Measurements from ENCODE around the gene RNF123.
"Not testable (repeated sequence)": the region's sequence is repeated elsewhere in the genome, so short reads cannot be mapped to it uniquely, and the experiment has no call there.

Gene RNF123

GRCh38 chr3:49721896-49722781 is 32.8 kb downstream of the RNF123 start:
- DNase-seq, result no peak

GRCh38 chr3:49722896-49723295 is 33.5 kb downstream of the RNF123 start:
- DNase-seq, result no peak

- peak; percentile 64 for DNase-seq
Observed at GRCh38 chr3:49723296-49723627, 33.9 kb downstream of the RNF123 start.

GRCh38 chr3:49723628-49724551 is 34.5 kb downstream of the RNF123 start, which contains the start of gene GMPPB:
TSS of gene GMPPB (minus strand) at chr3:49723951. CDS start at chr3:49723726, 225 bp downstream.
- peak; percentile 93 for DNase-seq

GRCh38 chr3:49724586-49724985 is 35.2 kb downstream of the RNF123 start:
- no peak for DNase-seq

GRCh38 chr3:49725906-49726681 is 36.7 kb downstream of the RNF123 start:
- DNase-seq, result peak; percentile 9

- no peak for DNase-seq
Observed at GRCh38 chr3:49727154-49727923, 38.0 kb downstream of the RNF123 start.

GRCh38 chr3:49727924-49728361 is 38.6 kb downstream of the RNF123 start:
- no peak for DNase-seq

- no peak for DNase-seq
Observed at GRCh38 chr3:49729966-49730609, 40.7 kb downstream of the RNF123 start.

- DNase-seq, result no peak
Observed at GRCh38 chr3:49732597-49732996, 43.2 kb downstream of the RNF123 start.

GRCh38 chr3:49733551-49733950 is 44.2 kb downstream of the RNF123 start:
- no peak for DNase-seq

- DNase-seq, result no peak
Observed at GRCh38 chr3:49734752-49735151, 45.4 kb downstream of the RNF123 start.

GRCh38 chr3:49738067-49738713 is 48.8 kb downstream of the RNF123 start:
- no peak for DNase-seq

- no peak for DNase-seq
Observed at GRCh38 chr3:49740427-49740826, 51.1 kb downstream of the RNF123 start.

- no peak for DNase-seq
Observed at GRCh38 chr3:49745986-49746385, 56.6 kb downstream of the RNF123 start.

- no peak for DNase-seq
Observed at GRCh38 chr3:49747792-49748480, 58.6 kb downstream of the RNF123 start.

- not testable (repeated sequence) for DNase-seq
Observed at GRCh38 chr3:49748874-49749273, 59.5 kb downstream of the RNF123 start.

GRCh38 chr3:49750056-49750455 is 60.7 kb downstream of the RNF123 start:
- DNase-seq, result no peak

GRCh38 chr3:49751501-49751900 is 62.1 kb downstream of the RNF123 start:
- DNase-seq, result no peak

GRCh38 chr3:49754536-49754935 is 65.2 kb downstream of the RNF123 start:
- DNase-seq, result no peak
